Measurements from ENCODE around the gene UBE2J2. TPM values are rescaled to one million over a fixed set of nuclear protein-coding genes. Genes with fewer than 3 reads are reported as not detected.

The UBE2J2 gene
- total RNA-seq, 1 experiment from 2014 or later, result 83.4 TPM

GRCh38 chr1:1274931-1275431 is 1.3 kb upstream of the UBE2J2 start:
- Histone ChIP-seq H3K9me3 (ENCODE audit: control insufficient read depth, low read depth, low read length) (no peaks in the 10 kb centered on the region), H2BK12ac (ENCODE audit: insufficient read length, low read depth, low read length) (no peak overlapping the region), H4K20me1 (ENCODE audit: control insufficient read depth, insufficient read depth, insufficient read length) (peaks cover 2% of the 10 kb centered on the region), H3K9ac (ENCODE audit: extremely low read depth, insufficient read length, low read length) (no peak overlapping the region), H3T11ph (ENCODE audit: low read length) (no peak overlapping the region), H4K8ac (replicated peaks; ENCODE audit: insufficient read length, low read depth, low read length) (no peak overlapping the region), H4K91ac (ENCODE audit: insufficient read length, low read depth, low read length) (no peak overlapping the region), H4K5ac (ENCODE audit: insufficient read length, low read depth, low read length) (no peak overlapping the region), H3K4ac (ENCODE audit: low read depth, low read length) (no peak overlapping the region), H3K23me2 (ENCODE audit: insufficient read length, low read depth, low read length, poor library complexity, severe bottlenecking) (peaks cover 14% of the 10 kb centered on the region), H3K79me1 (ENCODE audit: insufficient read depth, low read depth, low read length, poor library complexity, severe bottlenecking) (peaks cover 21% of the 10 kb centered on the region), H3K4me1 (ENCODE audit: insufficient read depth, low read length) (peaks cover 5% of the 10 kb centered on the region; the same call in 1 of the 2 replicates), H3K18ac (ENCODE audit: insufficient read length, low read depth, low read length) (no peak overlapping the region), H2BK5ac (ENCODE audit: insufficient read length, low read length) (no peak overlapping the region), H3K27me3 (ENCODE audit: insufficient read depth, low read length) (no peaks in the 10 kb centered on the region), H3K56ac (ENCODE audit: insufficient read length, low read depth, low read length) (no peak overlapping the region), H3K79me2 (ENCODE audit: insufficient read depth, low read length) (peaks cover 25% of the 10 kb centered on the region; the same call in 1 of the 2 replicates), H3K14ac (ENCODE audit: insufficient read depth, low read length) (no peak overlapping the region), H3K23ac (ENCODE audit: insufficient read length, low read depth, low read length) (no peak overlapping the region), H2AFZ (ENCODE audit: low read length) (no peak overlapping the region), H2BK120ac (ENCODE audit: low read depth, low read length, poor library complexity, severe bottlenecking) (no peak overlapping the region), H3K4me2 (ENCODE audit: insufficient read depth, insufficient read length, low read length) (no peak overlapping the region), H3K27ac (ENCODE audit: insufficient read length, low read depth, low read length) (no peak overlapping the region), H2BK20ac (ENCODE audit: low read depth, low read length, poor library complexity, severe bottlenecking) (no peak overlapping the region), H2AK5ac (ENCODE audit: insufficient read length, low read length) (no peak overlapping the region), H2BK15ac (ENCODE audit: low read depth, low read length) (no peak overlapping the region)
- peaks cover 4% of the 10 kb centered on the region; the same call in 1 of the 2 replicates for H3K27me3 Mint-ChIP-seq (ENCODE audit: low read depth)
- no peak overlapping the region for H3K27ac Mint-ChIP-seq
- WGBS (ENCODE audit: extremely low coverage, insufficient read length, low lambda C conversion rate), result no CpG with 5 or more reads among the region's 15 CpGs
- no peaks in the 10 kb centered on the region; a peak in 1 of 5 replicates for H3K9me3 Mint-ChIP-seq
- peaks cover 28 to 32% of the 10 kb centered on the region in 2 experiments for H3K4me1 Mint-ChIP-seq
- H3K4me3 Mint-ChIP-seq, result peak overlapping the region; percentile 58 to 78
- H3K36me3 Mint-ChIP-seq (ENCODE audit: insufficient read depth in 1 of 3, low read depth in 3 of 3), result peaks cover 11 to 25% (median 20%) of the 10 kb centered on the region in 3 experiments; a peak in 6 of 7 replicates
- no peak for TF ChIP-seq CTCF (conservative IDR thresholded peaks at IDR 0.05)
- DNase-seq, result no peak

Data from H9 (cell line).